Endothelial cell of umbilical vein (primary cell): Measurements from ENCODE around the gene KMT2C. TPM values are rescaled to one million over a fixed set of nuclear protein-coding genes. Genes with fewer than 3 reads are reported as not detected.

Experiments
- BruUV-seq: library from RNA; stranded (reverse); fragments of 400-500 nt; replicated peaks from 2 replicates; lab custom pipeline; 2021; lab: Mats Ljungman, UMichigan
- CTCF ChIA-PET: fragments of 300-600, 350-600 bp; sonication (Branson Sonifier 250); formaldehyde crosslinking; loops from one replicate; lab custom pipeline; 2021; ENCODE audit warnings: antibody characterized with exemption, inconsistent platforms; lab: Charles Lee
- POLR2A ChIA-PET: fragments of 300-600, 350-600 bp; sonication (Branson Sonifier 250); formaldehyde crosslinking; loops from one replicate; lab custom pipeline; 2021; ENCODE audit warnings: antibody characterized with exemption, inconsistent platforms; lab: Charles Lee
- DNase-seq: peaks from one replicate; pipeline ENCODE4 v3.0.0-alpha.2; 2011; ENCODE audit warnings: low read depth, low spot score
- FAIRE-seq: peaks from 2 replicates; lab custom pipeline; 2011; peaks lifted over from hg19 to GRCh38; lab: Jason Lieb, UNC
- H2AFZ ChIP-seq: 2 replicates; pipeline ENCODE4 v1.6.0; 2012; ENCODE audit warnings: low read depth, low read length, control low read depth, inconsistent platforms
- H3K27ac ChIP-seq: 2 replicates; pipeline ENCODE4 v1.5.1; 2011; ENCODE audit warnings: low read depth, mild to moderate bottlenecking, control low read depth, low read length, moderate library complexity; ENCODE audit not compliant: insufficient read depth
- H3K27me3 ChIP-seq, 2 experiments: 2 replicates each; pipeline versions ENCODE4 v1.6.0 to v1.6.1; 2011; ENCODE audit warnings: low read length in 2 of 2, mixed read lengths in 1 of 2; ENCODE audit not compliant: control insufficient read depth in 2 of 2, insufficient read depth in 2 of 2
- H3K36me3 ChIP-seq, 2 experiments: 2 replicates in 1 of 2; 3 replicates in 1 of 2; pipeline ENCODE4 v1.5.1; 2011; ENCODE audit warnings: low read length in 2 of 2, mild to moderate bottlenecking in 1 of 2, moderate library complexity in 1 of 2; ENCODE audit not compliant: control insufficient read depth in 2 of 2, insufficient read depth in 2 of 2; ENCODE audit errors: extremely low read depth in 1 of 2
- H3K4me1 ChIP-seq: 3 replicates; pipeline ENCODE4 v1.5.1; 2011; ENCODE audit warnings: mild to moderate bottlenecking, low read length; ENCODE audit not compliant: control insufficient read depth, insufficient read depth; ENCODE audit errors: extremely low read depth
- H3K4me2 ChIP-seq: 2 replicates; pipeline ENCODE4 v1.6.1; 2011; ENCODE audit warnings: low read length, control low read depth, mixed read lengths; ENCODE audit not compliant: insufficient read depth
- H3K4me3 ChIP-seq, 3 experiments: fragments of 200-600 bp in 1 of 3; sonication (generic), shearing (Covaris generic) in 1 of 3; replicated peaks in 1 of 3; 2 replicates each; pipeline ENCODE4 v1.5.1; 2011 to 2016; ENCODE audit warnings: control low read depth in 3 of 3, low read length in 3 of 3, mild to moderate bottlenecking in 2 of 3, inconsistent platforms in 1 of 3, low read depth in 1 of 3, moderate library complexity in 1 of 3; ENCODE audit not compliant: insufficient read depth in 1 of 3
- H3K79me2 ChIP-seq: 2 replicates; pipeline ENCODE4 v1.6.0; 2012; ENCODE audit warnings: low read length, inconsistent platforms; ENCODE audit not compliant: control insufficient read depth, insufficient read depth
- H3K9ac ChIP-seq: replicated peaks from 2 replicates; pipeline ENCODE3; 2011; ENCODE audit warnings: low read length, control low read depth; ENCODE audit not compliant: insufficient read depth; ENCODE audit errors: extremely low read depth
- H3K9me1 ChIP-seq: replicated peaks from 3 replicates; pipeline ENCODE4 v1.6.0; 2011; ENCODE audit warnings: mild to moderate bottlenecking, low read length; ENCODE audit not compliant: control insufficient read depth, insufficient read depth; ENCODE audit errors: extremely low read depth
- H3K9me3 ChIP-seq: replicated peaks from 2 replicates; pipeline ENCODE4 v1.5.1; 2012; ENCODE audit warnings: low read length, inconsistent platforms; ENCODE audit not compliant: control insufficient read depth, insufficient read depth
- H4K20me1 ChIP-seq: replicated peaks from 2 replicates; pipeline ENCODE3; 2011; ENCODE audit warnings: mild to moderate bottlenecking, low read length; ENCODE audit not compliant: control insufficient read depth, insufficient read depth; ENCODE audit errors: extremely low read depth
- EZH2 ChIP-seq: IDR thresholded peaks from 2 replicates; pipeline ENCODE4 v1.6.1; 2012; ENCODE audit warnings: borderline replicate concordance, low read depth, mild to moderate bottlenecking, moderate library complexity, low read length, inconsistent platforms; ENCODE audit not compliant: severe bottlenecking
- GATA2 ChIP-seq: IDR thresholded peaks from 2 replicates; pipeline ENCODE4 v1.7.0; 2011; ENCODE audit warnings: low read depth, mild to moderate bottlenecking, moderate library complexity, mixed read lengths, low read length; ENCODE audit not compliant: insufficient read length, insufficient read depth
- JUN ChIP-seq: IDR thresholded peaks from 2 replicates; pipeline ENCODE4 v1.6.1; 2011; ENCODE audit warnings: borderline replicate concordance, low read depth; ENCODE audit not compliant: insufficient read length, insufficient read depth
- MYC ChIP-seq: IDR thresholded peaks from one replicate; pipeline ENCODE4 v1.6.1; 2011; ENCODE audit warnings: mild to moderate bottlenecking, low read depth, low read length
- POLR2A ChIP-seq: IDR thresholded peaks from 2 replicates; pipeline ENCODE4 v1.6.1; 2012; ENCODE audit warnings: low read depth, mild to moderate bottlenecking, control low read depth, low read length
- dilution Hi-C: fragments of 300-500 bp; cut with MboI; formaldehyde crosslinking; loops from one replicate; pipeline ENCODE4 v1.15.0; 2019; ENCODE audit warnings: low sequenced_read_pairs; ENCODE audit not compliant: extremely low pct_ligation_motif_present
- intact Hi-C: fragments of 100-400 bp; cut with micrococcal nuclease; formaldehyde crosslinking; loops from one replicate; pipeline ENCODE4 v1.10.0; 2022
- polyA plus RNA-seq, 4 experiments: library from polyadenylated mRNA; depleted of rRNA in 3 of 4; stranded (reverse) in 3 of 4; unstranded in 1 of 4; fragments of >200 nt; gene quantifications; 2 replicates each; pipeline versions ENCODE4 v1.2.1 to v1.2.3, GENCODE V29; 2011 to 2012; ENCODE audit warnings: missing spikeins in 1 of 4
- total RNA-seq: library from RNA; stranded (reverse); gene quantifications from 2 replicates; pipeline ENCODE4 v1.2.3, GENCODE V29; 2021
- TF ChIP-seq, protein P1 (sequence below): IDR thresholded peaks from 2 replicates; pipeline ENCODE4 v1.6.1; 2011; ENCODE audit not compliant: insufficient read depth, insufficient read length

Gene KMT2C
- total and polyA plus RNA-seq, 2 donors (not counting 3 experiments of a cell fraction or from before 2014, with no cell fraction given) = 8.0 to 53.7 TPM

DNA sequence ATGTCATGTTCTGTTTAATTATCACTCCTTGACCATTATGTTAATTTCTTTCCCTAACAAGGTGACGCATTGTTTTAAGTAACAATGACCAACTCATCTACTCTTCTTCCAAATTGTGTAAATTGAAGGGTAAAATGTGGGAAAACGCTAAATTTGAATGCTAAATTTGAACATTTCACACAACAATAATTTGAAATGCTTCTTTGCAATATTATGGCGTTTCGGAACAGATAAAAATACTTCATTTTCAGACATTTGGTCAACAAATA lies 29.2 kb upstream of the KMT2C start:
- no peak for FAIRE-seq

DNA sequence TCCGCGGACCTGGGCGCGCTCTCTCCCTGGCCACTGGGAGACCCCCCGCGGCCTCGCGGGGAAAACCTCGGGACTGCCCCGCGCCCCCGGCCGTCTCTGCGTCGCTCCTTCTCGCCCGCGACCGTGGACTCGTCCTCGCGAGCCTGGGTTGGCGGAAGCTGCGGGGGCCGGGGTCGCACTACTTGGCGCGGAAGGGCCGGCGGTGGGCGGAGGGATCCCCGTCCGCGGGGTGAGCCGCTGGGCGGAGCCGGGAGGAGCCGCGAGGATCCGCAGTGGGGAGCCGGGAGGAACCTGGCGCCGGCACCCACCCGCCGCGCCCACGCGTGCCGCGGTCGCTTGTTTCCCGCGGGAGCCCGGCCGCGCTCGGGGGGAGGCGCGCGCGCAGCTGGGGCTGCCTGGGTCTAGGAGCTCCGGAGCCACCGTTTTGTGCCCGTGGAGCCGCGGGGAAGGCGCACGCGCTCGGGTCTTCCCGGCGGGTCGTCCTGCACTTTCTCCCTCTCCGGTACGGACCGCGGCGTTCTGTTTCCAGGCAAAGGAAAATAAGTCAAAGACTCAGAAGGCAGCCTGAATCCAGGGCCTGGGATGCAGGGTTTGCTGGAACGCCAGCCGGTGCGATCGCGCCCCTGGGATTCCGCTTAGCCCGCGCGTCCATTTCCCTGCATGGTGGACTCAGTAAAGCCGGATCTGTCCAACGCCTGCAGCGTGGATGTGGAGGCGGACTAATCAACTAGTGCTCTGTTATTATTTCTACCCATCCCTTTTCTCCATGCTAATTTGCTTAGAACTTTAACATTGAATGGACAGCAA lies 28.7 kb upstream of the KMT2C start:
- peak; percentile 64 for DNase-seq

More for the DNA sequence above, 29.2 kb upstream of the KMT2C start:
- Histone ChIP-seq H3K9me1 (no peaks in the 10 kb centered on the region), H2AFZ (peak overlapping the region; percentile 53), H3K4me3 (peak overlapping the region; percentile 42 to 97 (median 69)), H3K4me1 (peaks cover 12% of the 10 kb centered on the region), H3K36me3 (no peaks in the 10 kb centered on the region), H4K20me1 (no peaks in the 10 kb centered on the region), H3K9me3 (no peaks in the 10 kb centered on the region), H3K27me3 (no peaks in the 10 kb centered on the region), H3K9ac (peak overlapping the region; percentile 92), H3K4me2 (peak overlapping the region; percentile 95), H3K79me2 (no peaks in the 10 kb centered on the region), H3K27ac (peak overlapping the region; percentile 91)
- BruUV-seq = no TSS peak
- POLR2A ChIA-PET = no interaction called here
- dilution Hi-C loops (no loop called here), intact Hi-C loops (loop anchor here (2.0 kb wide), 1 partner anchor 294 kb away; the partner anchor contains the start of gene ACTR3B)
- DNase-seq = no peak
- CTCF ChIA-PET = interaction anchor here (1.6 kb wide), 1 partner anchor 242 kb away, joined by 3 read pairs; no protein-coding TSS in a partner anchor
- no peak for TF ChIP-seq JUN
- TF ChIP-seq, protein P1, sequence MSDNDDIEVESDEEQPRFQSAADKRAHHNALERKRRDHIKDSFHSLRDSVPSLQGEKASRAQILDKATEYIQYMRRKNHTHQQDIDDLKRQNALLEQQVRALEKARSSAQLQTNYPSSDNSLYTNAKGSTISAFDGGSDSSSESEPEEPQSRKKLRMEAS = no peak
- no peak for TF ChIP-seq POLR2A

More for the DNA sequence above, 28.7 kb upstream of the KMT2C start:
- no peaks in the 10 kb centered on the region for H3K36me3 ChIP-seq
- peak; percentile 76 for FAIRE-seq
- H3K9me3 ChIP-seq = no peaks in the 10 kb centered on the region
- H3K9me1 ChIP-seq = no peaks in the 10 kb centered on the region
- no peaks in the 10 kb centered on the region for H3K79me2 ChIP-seq
- H3K4me2 ChIP-seq = peak overlapping the region; percentile 95
- ChIA-PET CTCF (interaction anchor here (0.9 to 1.6 kb wide), 5 partner anchors 10 to 243 kb away, joined by 3 to 4 read pairs (median 3); no protein-coding TSS in a partner anchor), POLR2A (interaction anchor here (0.7 kb wide), 1 partner anchor 260 kb away, joined by 3 read pairs; no protein-coding TSS in a partner anchor)
- no peaks in the 10 kb centered on the region for H3K27me3 ChIP-seq
- H3K4me3 ChIP-seq = peak overlapping the region; percentile 42 to 97 (median 69)
- H3K4me1 ChIP-seq = peaks cover 12% of the 10 kb centered on the region
- peak overlapping the region; percentile 92 for H3K9ac ChIP-seq
- peak overlapping the region; percentile 91 for H3K27ac ChIP-seq
- dilution Hi-C loops (no loop called here), intact Hi-C loops (loop anchor here (2.0 kb wide), 1 partner anchor 294 kb away; the partner anchor contains the start of gene ACTR3B)
- no peaks in the 10 kb centered on the region for H4K20me1 ChIP-seq
- TF ChIP-seq POLR2A (peak; percentile 50), MYC (no peak), EZH2 (no peak), GATA2 (no peak), JUN (no peak)
- peak overlapping the region; percentile 53 for H2AFZ ChIP-seq
- TSS peak; percentile 78 for BruUV-seq
